Measurements from ENCODE around the gene PI3.

DNA sequence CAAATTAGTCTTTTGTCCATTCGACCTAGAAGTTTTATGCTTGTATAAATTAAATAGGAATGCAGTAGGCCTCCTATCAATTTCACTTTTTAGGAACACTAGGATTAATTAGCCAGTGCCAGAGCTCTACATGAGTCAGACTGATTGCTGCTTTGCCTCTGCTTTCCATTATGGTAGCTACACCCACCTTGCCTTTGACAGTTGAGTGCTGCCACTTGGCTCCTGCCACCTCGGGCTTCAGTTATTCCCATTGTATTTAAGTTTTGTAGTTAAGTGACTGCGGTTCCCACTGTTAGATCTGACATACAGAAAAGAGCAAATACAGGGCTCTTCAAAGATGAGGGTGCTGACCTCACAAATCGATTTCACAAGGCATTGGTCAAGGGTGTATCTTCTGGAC, 33.9 kb upstream of the PI3 start:
- TF ChIP-seq YY1 (IDR thresholded peaks at IDR 0.05; ENCODE audit: low read depth) = no peak
- no peak for TF ChIP-seq MAX (IDR thresholded peaks at IDR 0.05)
- no peak for TF ChIP-seq USF1 (IDR thresholded peaks at IDR 0.05)
- TF ChIP-seq EGR1 (IDR thresholded peaks at IDR 0.05) = no peak
- TF ChIP-seq RAD21 (IDR thresholded peaks at IDR 0.05; ENCODE audit: low read depth) = no peak
- no peak for TF ChIP-seq EP300 (IDR thresholded peaks at IDR 0.05; ENCODE audit: borderline replicate concordance)
- no peak for TF ChIP-seq ZBTB7A (IDR thresholded peaks at IDR 0.05; ENCODE audit: low read depth)
- TF ChIP-seq TAF1 (IDR thresholded peaks at IDR 0.05; ENCODE audit: low read depth) = no peak
- TF ChIP-seq CREB1 (IDR thresholded peaks at IDR 0.05; ENCODE audit: low read depth) = no peak
- no peak for TF ChIP-seq NFIC (IDR thresholded peaks at IDR 0.05)
- TF ChIP-seq CEBPB (IDR thresholded peaks at IDR 0.05) = no peak
- TF ChIP-seq, protein P1, sequence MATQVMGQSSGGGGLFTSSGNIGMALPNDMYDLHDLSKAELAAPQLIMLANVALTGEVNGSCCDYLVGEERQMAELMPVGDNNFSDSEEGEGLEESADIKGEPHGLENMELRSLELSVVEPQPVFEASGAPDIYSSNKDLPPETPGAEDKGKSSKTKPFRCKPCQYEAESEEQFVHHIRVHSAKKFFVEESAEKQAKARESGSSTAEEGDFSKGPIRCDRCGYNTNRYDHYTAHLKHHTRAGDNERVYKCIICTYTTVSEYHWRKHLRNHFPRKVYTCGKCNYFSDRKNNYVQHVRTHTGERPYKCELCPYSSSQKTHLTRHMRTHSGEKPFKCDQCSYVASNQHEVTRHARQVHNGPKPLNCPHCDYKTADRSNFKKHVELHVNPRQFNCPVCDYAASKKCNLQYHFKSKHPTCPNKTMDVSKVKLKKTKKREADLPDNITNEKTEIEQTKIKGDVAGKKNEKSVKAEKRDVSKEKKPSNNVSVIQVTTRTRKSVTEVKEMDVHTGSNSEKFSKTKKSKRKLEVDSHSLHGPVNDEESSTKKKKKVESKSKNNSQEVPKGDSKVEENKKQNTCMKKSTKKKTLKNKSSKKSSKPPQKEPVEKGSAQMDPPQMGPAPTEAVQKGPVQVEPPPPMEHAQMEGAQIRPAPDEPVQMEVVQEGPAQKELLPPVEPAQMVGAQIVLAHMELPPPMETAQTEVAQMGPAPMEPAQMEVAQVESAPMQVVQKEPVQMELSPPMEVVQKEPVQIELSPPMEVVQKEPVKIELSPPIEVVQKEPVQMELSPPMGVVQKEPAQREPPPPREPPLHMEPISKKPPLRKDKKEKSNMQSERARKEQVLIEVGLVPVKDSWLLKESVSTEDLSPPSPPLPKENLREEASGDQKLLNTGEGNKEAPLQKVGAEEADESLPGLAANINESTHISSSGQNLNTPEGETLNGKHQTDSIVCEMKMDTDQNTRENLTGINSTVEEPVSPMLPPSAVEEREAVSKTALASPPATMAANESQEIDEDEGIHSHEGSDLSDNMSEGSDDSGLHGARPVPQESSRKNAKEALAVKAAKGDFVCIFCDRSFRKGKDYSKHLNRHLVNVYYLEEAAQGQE (IDR thresholded peaks at IDR 0.05; ENCODE audit: low read depth) = no peak
- no peak for TF ChIP-seq TEAD4 (IDR thresholded peaks at IDR 0.05)
